ENCODE data around the gene RDX. TPM values are rescaled to one million over a fixed set of nuclear protein-coding genes. Genes with fewer than 3 reads are reported as not detected.
"Not testable (repeated sequence)": the region's sequence is repeated elsewhere in the genome, so short reads cannot be mapped to it uniquely, and the experiment has no call there.

RDX gene
- total and polyA plus RNA-seq, 4 donors: 126 to 185 (median 155) TPM

- no peaks in the 10 kb centered on the region for H3K4me1 ChIP-seq (ENCODE audit: control insufficient read depth, insufficient read depth, low read length)
- no peaks in the 10 kb centered on the region for H3K27me3 ChIP-seq (ENCODE audit: control insufficient read depth, insufficient read depth, low read length)
- H3K36me3 ChIP-seq (ENCODE audit: control insufficient read depth, insufficient read depth, low read length): peaks cover 11% of the 10 kb centered on the region
- no peaks in the 10 kb centered on the region for H3K9me3 ChIP-seq (ENCODE audit: control insufficient read depth, insufficient read depth, low read length)
- no peak for DNase-seq (ENCODE audit: low read depth in 4 of 6, low spot score in 6 of 6)
- 90% methylated on average over 4 of the region's 9 CpGs for WGBS (ENCODE audit: insufficient coverage)
- H3K27ac ChIP-seq (ENCODE audit: low read depth, low read length): no peak overlapping the region
- no peak overlapping the region for H3K4me3 ChIP-seq (ENCODE audit: low read depth, low read length)
These were observed 99.5 kb downstream of the RDX start for GRCh38 chr11:110196884-110197420.

GRCh38 chr11:110196241-110196754 lies 100.1 kb downstream of the RDX start:
- H3K27me3 ChIP-seq (ENCODE audit: control insufficient read depth, insufficient read depth, low read length): no peaks in the 10 kb centered on the region
- no peaks in the 10 kb centered on the region for H3K9me3 ChIP-seq (ENCODE audit: control insufficient read depth, insufficient read depth, low read length)
- no peak overlapping the region for H3K27ac ChIP-seq (ENCODE audit: low read depth, low read length)
- H3K4me1 ChIP-seq (ENCODE audit: control insufficient read depth, insufficient read depth, low read length): no peaks in the 10 kb centered on the region
- no peak for DNase-seq (ENCODE audit: low read depth in 4 of 6, low spot score in 6 of 6)
- WGBS (ENCODE audit: insufficient coverage): no CpG with 5 or more reads among the region's 5 CpGs
- H3K36me3 ChIP-seq (ENCODE audit: control insufficient read depth, insufficient read depth, low read length): peaks cover 11% of the 10 kb centered on the region
- H3K4me3 ChIP-seq (ENCODE audit: low read depth, low read length): no peak overlapping the region

- not testable (repeated sequence) for DNase-seq (ENCODE audit: low read depth in 4 of 6, low spot score in 6 of 6); H3K4me1 ChIP-seq (ENCODE audit: control insufficient read depth, insufficient read depth, low read length); H3K27me3 ChIP-seq (ENCODE audit: control insufficient read depth, insufficient read depth, low read length); H3K9me3 ChIP-seq (ENCODE audit: control insufficient read depth, insufficient read depth, low read length); H3K27ac ChIP-seq (ENCODE audit: low read depth, low read length); H3K36me3 ChIP-seq (ENCODE audit: control insufficient read depth, insufficient read depth, low read length); H3K4me3 ChIP-seq (ENCODE audit: low read depth, low read length)
- WGBS (ENCODE audit: insufficient coverage): 91% methylated on average over 4 of the region's 10 CpGs
These were observed 102.1 kb downstream of the RDX start for GRCh38 chr11:110194211-110194766.

GRCh38 chr11:110192604-110193282 lies 103.7 kb downstream of the RDX start:
- H3K9me3 ChIP-seq (ENCODE audit: control insufficient read depth, insufficient read depth, low read length); DNase-seq (ENCODE audit: low read depth in 4 of 6, low spot score in 6 of 6); H3K4me3 ChIP-seq (ENCODE audit: low read depth, low read length); H3K36me3 ChIP-seq (ENCODE audit: control insufficient read depth, insufficient read depth, low read length); H3K27ac ChIP-seq (ENCODE audit: low read depth, low read length); H3K4me1 ChIP-seq (ENCODE audit: control insufficient read depth, insufficient read depth, low read length); H3K27me3 ChIP-seq (ENCODE audit: control insufficient read depth, insufficient read depth, low read length): not testable (repeated sequence)
- no CpG with 5 or more reads among the region's 4 CpGs for WGBS (ENCODE audit: insufficient coverage)

- Histone ChIP-seq H3K27ac (ENCODE audit: low read depth, low read length) (no peak overlapping the region), H3K4me1 (ENCODE audit: control insufficient read depth, insufficient read depth, low read length) (peaks cover 6% of the 10 kb centered on the region), H3K27me3 (ENCODE audit: control insufficient read depth, insufficient read depth, low read length) (no peaks in the 10 kb centered on the region), H3K4me3 (ENCODE audit: low read depth, low read length) (no peak overlapping the region), H3K9me3 (ENCODE audit: control insufficient read depth, insufficient read depth, low read length) (no peaks in the 10 kb centered on the region), H3K36me3 (ENCODE audit: control insufficient read depth, insufficient read depth, low read length) (peaks cover 4% of the 10 kb centered on the region)
- DNase-seq (ENCODE audit: low read depth in 4 of 6, low spot score in 6 of 6): no peak
- WGBS (ENCODE audit: insufficient coverage): no CpG with 5 or more reads among the region's 1 CpG
These were observed 105.5 kb downstream of the RDX start for GRCh38 chr11:110190885-110191284.

- Histone ChIP-seq H3K36me3 (ENCODE audit: control insufficient read depth, insufficient read depth, low read length) (no peaks in the 10 kb centered on the region), H3K4me1 (ENCODE audit: control insufficient read depth, insufficient read depth, low read length) (peaks cover 14% of the 10 kb centered on the region), H3K9me3 (ENCODE audit: control insufficient read depth, insufficient read depth, low read length) (no peaks in the 10 kb centered on the region), H3K27me3 (ENCODE audit: control insufficient read depth, insufficient read depth, low read length) (no peaks in the 10 kb centered on the region), H3K27ac (ENCODE audit: low read depth, low read length) (no peak overlapping the region), H3K4me3 (ENCODE audit: low read depth, low read length) (no peak overlapping the region)
- no peak for DNase-seq (ENCODE audit: low read depth in 4 of 6, low spot score in 6 of 6)
- 78% methylated on average over 4 of the region's 6 CpGs for WGBS (ENCODE audit: insufficient coverage)
These were observed 108.7 kb downstream of the RDX start for GRCh38 chr11:110187731-110188130.

- H3K27ac ChIP-seq (ENCODE audit: low read depth, low read length): no peak overlapping the region
- no peaks in the 10 kb centered on the region for H3K9me3 ChIP-seq (ENCODE audit: control insufficient read depth, insufficient read depth, low read length)
- DNase-seq (ENCODE audit: low read depth in 4 of 6, low spot score in 6 of 6): no peak
- H3K4me1 ChIP-seq (ENCODE audit: control insufficient read depth, insufficient read depth, low read length): peaks cover 14% of the 10 kb centered on the region
- H3K27me3 ChIP-seq (ENCODE audit: control insufficient read depth, insufficient read depth, low read length): no peaks in the 10 kb centered on the region
- peaks cover 2% of the 10 kb centered on the region for H3K36me3 ChIP-seq (ENCODE audit: control insufficient read depth, insufficient read depth, low read length)
- WGBS (ENCODE audit: insufficient coverage): 77% methylated on average over 4 of the region's 4 CpGs
- no peak overlapping the region for H3K4me3 ChIP-seq (ENCODE audit: low read depth, low read length)
These were observed 109.5 kb downstream of the RDX start for GRCh38 chr11:110186867-110187266.

GRCh38 chr11:110186456-110186855 lies 110.0 kb downstream of the RDX start:
- Histone ChIP-seq H3K27ac (ENCODE audit: low read depth, low read length) (no peak overlapping the region), H3K36me3 (ENCODE audit: control insufficient read depth, insufficient read depth, low read length) (peaks cover 3% of the 10 kb centered on the region), H3K4me1 (ENCODE audit: control insufficient read depth, insufficient read depth, low read length) (peaks cover 14% of the 10 kb centered on the region), H3K4me3 (ENCODE audit: low read depth, low read length) (no peak overlapping the region), H3K9me3 (ENCODE audit: control insufficient read depth, insufficient read depth, low read length) (no peaks in the 10 kb centered on the region), H3K27me3 (ENCODE audit: control insufficient read depth, insufficient read depth, low read length) (no peaks in the 10 kb centered on the region)
- no peak for DNase-seq (ENCODE audit: low read depth in 4 of 6, low spot score in 6 of 6)
- WGBS (ENCODE audit: insufficient coverage): 93% methylated on average over 3 of the region's 5 CpGs

GRCh38 chr11:110185599-110185998 lies 110.8 kb downstream of the RDX start:
- peaks cover 14% of the 10 kb centered on the region for H3K4me1 ChIP-seq (ENCODE audit: control insufficient read depth, insufficient read depth, low read length)
- DNase-seq (ENCODE audit: low read depth in 4 of 6, low spot score in 6 of 6): no peak
- 41% methylated on average over 5 of the region's 7 CpGs for WGBS (ENCODE audit: insufficient coverage)
- no peak overlapping the region for H3K4me3 ChIP-seq (ENCODE audit: low read depth, low read length)
- H3K27me3 ChIP-seq (ENCODE audit: control insufficient read depth, insufficient read depth, low read length): no peaks in the 10 kb centered on the region
- no peak overlapping the region for H3K27ac ChIP-seq (ENCODE audit: low read depth, low read length)
- peaks cover 7% of the 10 kb centered on the region for H3K36me3 ChIP-seq (ENCODE audit: control insufficient read depth, insufficient read depth, low read length)
- H3K9me3 ChIP-seq (ENCODE audit: control insufficient read depth, insufficient read depth, low read length): no peaks in the 10 kb centered on the region

- H3K36me3 ChIP-seq (ENCODE audit: control insufficient read depth, insufficient read depth, low read length): peaks cover 7% of the 10 kb centered on the region
- peak in 1 of 6 donors; percentile 44 for DNase-seq (ENCODE audit: low read depth in 4 of 6, low spot score in 6 of 6)
- H3K9me3 ChIP-seq (ENCODE audit: control insufficient read depth, insufficient read depth, low read length): no peaks in the 10 kb centered on the region
- H3K27ac ChIP-seq (ENCODE audit: low read depth, low read length): no peak overlapping the region
- H3K4me3 ChIP-seq (ENCODE audit: low read depth, low read length): no peak overlapping the region
- no peaks in the 10 kb centered on the region for H3K27me3 ChIP-seq (ENCODE audit: control insufficient read depth, insufficient read depth, low read length)
- 72% methylated on average over 3 of the region's 3 CpGs for WGBS (ENCODE audit: insufficient coverage)
- H3K4me1 ChIP-seq (ENCODE audit: control insufficient read depth, insufficient read depth, low read length): peaks cover 14% of the 10 kb centered on the region
These were observed 111.3 kb downstream of the RDX start for GRCh38 chr11:110185121-110185591.
